K562 (cell line): ENCODE results near the gene FAM107B. TPM values are rescaled to one million over a fixed set of nuclear protein-coding genes. Genes with fewer than 3 reads are reported as not detected.

Source experiments
- ATAC-seq: fragments of 200-7000 bp; cut with Tn5 transposase; 3 replicates; pipeline ENCODE4 v1.9.1; 2020; ENCODE audit warnings: moderate library complexity
- BruUV-seq: library from RNA; stranded (reverse); fragments of 400-500 nt; replicated peaks from 2 replicates; lab custom pipeline; 2021; lab: Mats Ljungman, UMichigan
- CTCF ChIA-PET: fragments of 300-600 bp; formaldehyde crosslinking; extraction: SDS; loops from one replicate; lab custom pipeline; 2021; ENCODE audit warnings: low intra/inter-chr PET ratio; lab: Yijun Ruan, JAX
- POLR2A ChIA-PET: fragments of 300-600, 350-650 bp; sonication (Branson Sonifier 250); formaldehyde crosslinking; extraction: SDS; loops from one replicate; lab custom pipeline; 2021; ENCODE audit warnings: antibody characterized with exemption, inconsistent platforms; lab: Yijun Ruan, JAX
- DNase-seq, 4 experiments: peaks; one replicate each; pipeline versions ENCODE4 v3.0.0 to v3.0.0-alpha.2; 2011 to 2018; ENCODE audit warnings: low spot score in 3 of 4, mixed read lengths in 3 of 4; ENCODE audit errors: extremely low read depth in 1 of 4
- FAIRE-seq: peaks from 2 replicates; lab custom pipeline; 2011; peaks lifted over from hg19 to GRCh38; lab: Jason Lieb, UNC
- H2AFZ ChIP-seq: 2 replicates; pipeline ENCODE4 v1.6.0; 2011; ENCODE audit warnings: low read depth, low read length, control low read depth, inconsistent platforms
- H3K27ac ChIP-seq: fragments of 200-600 bp; 3 replicates; pipeline ENCODE4 v1.8.0; 2011; ENCODE audit warnings: low read depth, mild to moderate bottlenecking, control low read depth, inconsistent platforms, low read length, moderate library complexity, mixed read lengths; ENCODE audit errors: extremely low read depth
- H3K27me3 ChIP-seq, 2 experiments: fragments of 300-600 bp in 1 of 2; 2 replicates in 1 of 2; 3 replicates in 1 of 2; pipeline versions ENCODE4 v1.6.0 to v1.8.0; 2011; ENCODE audit warnings: inconsistent platforms in 2 of 2, low read length in 2 of 2, mild to moderate bottlenecking in 1 of 2, mixed read lengths in 1 of 2, moderate library complexity in 1 of 2; ENCODE audit not compliant: control insufficient read depth in 2 of 2, insufficient read depth in 2 of 2
- H3K36me3 ChIP-seq: fragments of 300-600 bp; 3 replicates; pipeline ENCODE4 v1.8.0; 2011; ENCODE audit warnings: mild to moderate bottlenecking, low read length, inconsistent platforms; ENCODE audit not compliant: control insufficient read depth, insufficient read depth
- H3K4me1 ChIP-seq, 2 experiments: fragments of 200-600 bp in 1 of 2; replicated peaks in 1 of 2; 2 replicates in 1 of 2; 3 replicates in 1 of 2; pipeline versions ENCODE4 v1.5.1 to v1.8.0; 2011; ENCODE audit warnings: inconsistent platforms in 2 of 2, low read length in 2 of 2, mild to moderate bottlenecking in 1 of 2, mixed read lengths in 1 of 2, moderate library complexity in 1 of 2; ENCODE audit not compliant: control insufficient read depth in 2 of 2, insufficient read depth in 2 of 2
- H3K4me2 ChIP-seq: 2 replicates; pipeline ENCODE4 v1.6.1; 2011; ENCODE audit warnings: low read length, control low read depth, inconsistent platforms, mixed read lengths; ENCODE audit not compliant: insufficient read depth
- H3K4me3 ChIP-seq: fragments of 200-600 bp; sonication (generic), shearing (Covaris generic); 2 replicates; pipeline ENCODE4 v1.5.1; 2016; ENCODE audit warnings: control low read depth, inconsistent platforms
- H3K79me2 ChIP-seq: fragments of 200-600 bp; 3 replicates; pipeline ENCODE4 v1.8.0; 2011; ENCODE audit warnings: low read length, inconsistent platforms; ENCODE audit not compliant: control insufficient read depth, insufficient read depth
- H3K9ac ChIP-seq, 2 experiments: 2 replicates each; pipeline versions ENCODE4 v1.6.0 to v1.6.1; 2011; ENCODE audit warnings: low read depth in 2 of 2, low read length in 2 of 2, control low read depth in 1 of 2, inconsistent platforms in 1 of 2, mild to moderate bottlenecking in 1 of 2, mixed read lengths in 1 of 2; ENCODE audit not compliant: insufficient read depth in 1 of 2
- H3K9me1 ChIP-seq: one replicate; pipeline ENCODE4 v1.6.0; 2011; ENCODE audit warnings: inconsistent platforms, mild to moderate bottlenecking, low read length, moderate library complexity; ENCODE audit not compliant: control insufficient read depth, insufficient read depth
- H3K9me3 ChIP-seq: replicated peaks from 2 replicates; pipeline ENCODE4 v1.5.1; 2011; ENCODE audit warnings: low read depth, low read length, inconsistent platforms; ENCODE audit not compliant: control insufficient read depth, insufficient read depth
- H4K20me1 ChIP-seq: replicated peaks from 2 replicates; pipeline ENCODE4 v1.6.1; 2011; ENCODE audit warnings: low read length, inconsistent platforms, mixed read lengths; ENCODE audit not compliant: control insufficient read depth, insufficient read depth
- HOXB6 ChIP-seq: fragments of 250-450 bp; sonication (Bioruptor Pico); IDR thresholded peaks from 2 replicates; pipeline ENCODE4 v1.5.1; 2022; ENCODE audit warnings: mild to moderate bottlenecking, borderline replicate concordance
- KAT8 ChIP-seq: fragments of 450-650 bp; IDR thresholded peaks from 2 replicates; pipeline ENCODE4 v1.6.1; 2016; ENCODE audit warnings: low read depth, mild to moderate bottlenecking
- MTF1 ChIP-seq: fragments of 250-450 bp; sonication (Bioruptor Pico); IDR thresholded peaks from 2 replicates; pipeline ENCODE4 v1.9.0; 2021; ENCODE audit warnings: moderate library complexity, mild to moderate bottlenecking, inconsistent platforms, borderline replicate concordance
- NR0B1 ChIP-seq: fragments of 450-650 bp; IDR thresholded peaks from one replicate; pipeline ENCODE4 v1.6.1; 2018; ENCODE audit warnings: mild to moderate bottlenecking, moderate library complexity; ENCODE audit not compliant: partially characterized antibody
- POLR2AphosphoS2 ChIP-seq: IDR thresholded peaks from 2 replicates; pipeline ENCODE4 v1.6.1; 2012; ENCODE audit warnings: low read length, improper control_type of control experiment
- PPARD ChIP-seq: fragments of 250-450 bp; sonication (Bioruptor Pico); IDR thresholded peaks from 2 replicates; pipeline ENCODE4 v1.8.0; 2022; ENCODE audit warnings: inconsistent platforms, mild to moderate bottlenecking, moderate library complexity
- SNAPC5 ChIP-seq: fragments of 250-450 bp; sonication (Bioruptor Pico); IDR thresholded peaks from 2 replicates; pipeline ENCODE4 v1.8.0; 2021; ENCODE audit warnings: moderate library complexity, mild to moderate bottlenecking, inconsistent platforms
- TCF7L2 ChIP-seq: fragments of 150-350 bp; IDR thresholded peaks from 2 replicates; pipeline ENCODE4 v1.6.1; 2016; ENCODE audit warnings: low read depth, mild to moderate bottlenecking, low read length, moderate library complexity
- ZNF431 ChIP-seq: sonication (generic); formaldehyde crosslinking; IDR thresholded peaks from 2 replicates; pipeline ENCODE4 v1.8.0; 2022; ENCODE audit warnings: mild to moderate bottlenecking, missing genetic modification reagents
- WGBS: fragments of 100-300 bp; shearing (Covaris generic); methylation state at CpG from one replicate; pipeline ENCODE4 v1.1.6; 2016; ENCODE audit warnings: low coverage, mixed read lengths; ENCODE audit not compliant: insufficient coverage; ENCODE audit errors: missing lambda C conversion rate; 5-methylcytosine and 5-hydroxymethylcytosine counted together
- in situ Hi-C: fragments of 300-500 bp; cut with MboI; formaldehyde crosslinking; loops from 4 replicates; pipeline ENCODE4 v1.15.0; 2018; ENCODE audit warnings: inconsistent platforms, mixed read lengths
- intact Hi-C: fragments of 100-400 bp; cut with micrococcal nuclease; formaldehyde crosslinking; loops from 2 replicates; pipeline ENCODE4 v1.14.2; 2022
- polyA plus RNA-seq, 8 experiments: library from polyadenylated mRNA; depleted of rRNA in 4 of 8; stranded (reverse) in 5 of 8; unstranded in 3 of 8; fragments of >200 nt; fragmentation: Nextera tagmentation in 2 of 8; fragmentation: Illumina TruSeq in 1 of 8; extraction: Ambion mirVana in 2 of 8; extraction: Trizol in 1 of 8; gene quantifications; 2 replicates each; pipeline versions ENCODE4 v1.2.1 to v1.2.3, GENCODE V29; 2011 to 2014; ENCODE audit warnings: inconsistent platforms in 1 of 8, missing spikeins in 1 of 8
- total RNA-seq, 7 experiments: library from RNA; depleted of rRNA in 6 of 7; stranded (reverse); fragments of >200 nt in 6 of 7; fragmentation: Illumina TruSeq in 2 of 7; extraction: Trizol in 2 of 7; gene quantifications; 2 replicates each; pipeline versions ENCODE4 v1.2.1 to v1.2.3, GENCODE V29; 2011 to 2021; ENCODE audit warnings: low replicate concordance in 1 of 7

The FAM107B gene
- total and polyA plus RNA-seq, 9 of the 15 experiments (the other 6 are each of a cell fraction or from before 2014, with no cell fraction given): 0.40 to 2.8 (median 1.4) TPM

GRCh38 chr10:14700546-14700945 is 74.2 kb downstream of the FAM107B start:
- BruUV-seq: no TSS peak
- no peak for FAIRE-seq
- in situ Hi-C loops: no loop called here

More at GRCh38 chr10:14700546-14700945, 74.2 kb downstream of the FAM107B start:
- no peaks in the 10 kb centered on the region for H3K4me1 ChIP-seq
- TF ChIP-seq PPARD (no peak), ZNF431 (CRISPR knock-in tag) (no peak), HOXB6 (no peak), SNAPC5 (CRISPR knock-in tag) (no peak), MTF1 (no peak), POLR2AphosphoS2 (no peak), TCF7L2 (no peak), KAT8 (no peak), NR0B1 (no peak)
- TF ChIP-seq, all 486 proteins: peak for 0
- Histone ChIP-seq H3K9me1 (no peaks in the 10 kb centered on the region), H4K20me1 (no peaks in the 10 kb centered on the region), H3K9ac (no peak overlapping the region), H3K4me3 (no peak overlapping the region), H3K4me2 (no peak overlapping the region), H2AFZ (no peak overlapping the region), H3K79me2 (no peaks in the 10 kb centered on the region), H3K36me3 (no peaks in the 10 kb centered on the region), H3K27ac (no peak overlapping the region), H3K27me3 (peaks cover 4 to 19% of the 10 kb centered on the region in 2 experiments; a peak in 3 of 5 replicates), H3K9me3 (no peaks in the 10 kb centered on the region)
- no peak for DNase-seq
- intact Hi-C loops: no loop called here
- WGBS: no CpG with 5 or more reads among the region's 1 CpG
- CTCF ChIA-PET: interaction anchor here (0.6 kb wide), 1 partner anchor 344 kb away, joined by 3 read pairs; no protein-coding TSS in a partner anchor
- ATAC-seq: no peak
- POLR2A ChIA-PET: interaction anchor here (0.6 kb wide), 1 partner anchor 868 kb away, joined by 3 read pairs; no protein-coding TSS in a partner anchor
